ENCODE results near the gene ABCG5. TPM values are rescaled to one million over a fixed set of nuclear protein-coding genes. Genes with fewer than 3 reads are reported as not detected.

The ABCG5 gene
- total RNA-seq, 1 donor from 2014 or later = not detected

DNA sequence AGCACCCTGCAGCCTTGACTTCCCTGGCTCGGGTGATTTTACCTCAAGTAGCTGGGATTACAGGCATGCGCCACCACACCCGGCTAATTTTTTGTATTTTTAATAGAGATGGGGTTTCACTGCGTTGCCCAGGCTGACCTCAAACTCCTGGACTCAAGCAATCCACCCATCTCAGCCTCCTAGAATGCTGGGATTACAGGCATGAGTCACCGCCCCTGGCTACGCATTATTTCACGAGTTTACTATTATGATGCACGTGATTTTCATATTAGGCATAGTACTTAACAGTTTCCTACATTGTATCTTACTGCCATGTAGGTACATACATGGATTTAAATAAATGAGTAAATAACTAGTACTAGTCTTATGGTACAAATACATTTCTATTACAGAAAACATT lies 60.4 kb downstream of the ABCG5 start:
- no peak overlapping the region for H3K4me3 Mint-ChIP-seq
- TF ChIP-seq, protein P1, sequence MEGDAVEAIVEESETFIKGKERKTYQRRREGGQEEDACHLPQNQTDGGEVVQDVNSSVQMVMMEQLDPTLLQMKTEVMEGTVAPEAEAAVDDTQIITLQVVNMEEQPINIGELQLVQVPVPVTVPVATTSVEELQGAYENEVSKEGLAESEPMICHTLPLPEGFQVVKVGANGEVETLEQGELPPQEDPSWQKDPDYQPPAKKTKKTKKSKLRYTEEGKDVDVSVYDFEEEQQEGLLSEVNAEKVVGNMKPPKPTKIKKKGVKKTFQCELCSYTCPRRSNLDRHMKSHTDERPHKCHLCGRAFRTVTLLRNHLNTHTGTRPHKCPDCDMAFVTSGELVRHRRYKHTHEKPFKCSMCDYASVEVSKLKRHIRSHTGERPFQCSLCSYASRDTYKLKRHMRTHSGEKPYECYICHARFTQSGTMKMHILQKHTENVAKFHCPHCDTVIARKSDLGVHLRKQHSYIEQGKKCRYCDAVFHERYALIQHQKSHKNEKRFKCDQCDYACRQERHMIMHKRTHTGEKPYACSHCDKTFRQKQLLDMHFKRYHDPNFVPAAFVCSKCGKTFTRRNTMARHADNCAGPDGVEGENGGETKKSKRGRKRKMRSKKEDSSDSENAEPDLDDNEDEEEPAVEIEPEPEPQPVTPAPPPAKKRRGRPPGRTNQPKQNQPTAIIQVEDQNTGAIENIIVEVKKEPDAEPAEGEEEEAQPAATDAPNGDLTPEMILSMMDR (conservative IDR thresholded peaks at IDR 0.05) = no peak
- no peak overlapping the region for H3K27ac Mint-ChIP-seq (ENCODE audit: unreplicated experiment)
- peaks cover 5% of the 10 kb centered on the region for H3K36me3 Mint-ChIP-seq (ENCODE audit: low read depth)
- peaks cover 12% of the 10 kb centered on the region for H3K4me1 Mint-ChIP-seq
- H3K27me3 Mint-ChIP-seq (ENCODE audit: low read depth) = no peaks in the 10 kb centered on the region
- no peaks in the 10 kb centered on the region for H3K9me3 Mint-ChIP-seq
- no peak for DNase-seq (ENCODE audit: low read depth, low spot score)

DNA sequence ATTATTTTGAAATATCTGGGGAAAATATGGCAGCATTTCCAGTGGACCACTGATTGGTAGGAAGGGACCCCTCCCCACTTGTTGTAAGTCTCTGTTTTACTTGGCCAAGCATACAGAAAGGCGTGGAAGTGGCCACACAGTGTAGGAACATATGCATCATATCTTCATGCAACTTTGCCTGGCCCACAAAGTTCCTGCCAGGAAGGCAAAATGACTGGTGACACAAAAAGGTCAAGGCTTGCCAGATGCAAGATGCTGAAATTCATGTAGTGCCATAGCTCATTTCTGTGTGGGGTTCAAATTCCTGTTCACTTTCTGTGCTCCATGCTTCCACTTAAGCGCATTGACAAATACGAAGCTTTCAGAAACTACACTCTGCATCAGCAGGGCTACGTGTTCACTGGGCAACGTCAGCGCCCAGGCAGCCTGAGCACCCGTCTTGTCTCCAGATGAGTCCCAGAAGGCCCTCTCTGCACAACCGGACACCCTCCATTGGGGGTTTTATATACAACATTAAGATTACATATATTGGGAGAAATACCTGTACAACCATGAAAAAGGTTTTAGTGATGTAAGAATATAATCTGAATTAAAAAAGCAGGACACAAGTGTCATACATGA lies 61.2 kb downstream of the ABCG5 start:
- no peak overlapping the region for H3K27ac Mint-ChIP-seq (ENCODE audit: unreplicated experiment)
- H3K9me3 Mint-ChIP-seq = no peaks in the 10 kb centered on the region
- H3K27me3 Mint-ChIP-seq (ENCODE audit: low read depth) = no peaks in the 10 kb centered on the region
- peaks cover 5% of the 10 kb centered on the region for H3K36me3 Mint-ChIP-seq (ENCODE audit: low read depth)
- TF ChIP-seq, protein P1 (conservative IDR thresholded peaks at IDR 0.05) = no peak
- H3K4me1 Mint-ChIP-seq = peaks cover 12% of the 10 kb centered on the region
- no peak overlapping the region for H3K4me3 Mint-ChIP-seq
- DNase-seq (ENCODE audit: low read depth, low spot score) = no peak

DNA sequence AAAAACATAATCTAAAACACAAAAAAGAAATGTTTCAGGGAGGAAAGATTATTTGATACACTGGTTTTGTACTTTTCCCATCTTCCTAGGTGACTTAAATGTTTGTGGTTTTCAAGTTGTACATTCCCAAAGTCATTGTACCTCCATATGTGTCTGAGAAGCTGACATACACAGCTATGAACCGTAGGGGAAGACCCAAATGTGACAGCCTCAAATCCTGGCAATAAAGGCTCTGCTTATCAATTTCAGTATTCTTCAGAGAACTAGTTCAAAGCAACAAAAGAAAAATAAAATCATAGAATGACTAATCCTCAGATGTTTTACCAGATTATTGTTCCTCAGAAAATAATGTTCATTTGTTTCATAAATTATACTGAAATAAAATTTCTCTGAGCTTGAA lies 62.3 kb downstream of the ABCG5 start:
- TF ChIP-seq, protein P1 (conservative IDR thresholded peaks at IDR 0.05) = no peak
- Mint-ChIP-seq H3K4me3 (peak overlapping the region; percentile 66), H3K27me3 (ENCODE audit: low read depth) (no peaks in the 10 kb centered on the region), H3K36me3 (ENCODE audit: low read depth) (peaks cover 5% of the 10 kb centered on the region), H3K4me1 (peaks cover 12% of the 10 kb centered on the region), H3K9me3 (no peaks in the 10 kb centered on the region), H3K27ac (ENCODE audit: unreplicated experiment) (no peak overlapping the region)
- DNase-seq (ENCODE audit: low read depth, low spot score) = no peak

DNA sequence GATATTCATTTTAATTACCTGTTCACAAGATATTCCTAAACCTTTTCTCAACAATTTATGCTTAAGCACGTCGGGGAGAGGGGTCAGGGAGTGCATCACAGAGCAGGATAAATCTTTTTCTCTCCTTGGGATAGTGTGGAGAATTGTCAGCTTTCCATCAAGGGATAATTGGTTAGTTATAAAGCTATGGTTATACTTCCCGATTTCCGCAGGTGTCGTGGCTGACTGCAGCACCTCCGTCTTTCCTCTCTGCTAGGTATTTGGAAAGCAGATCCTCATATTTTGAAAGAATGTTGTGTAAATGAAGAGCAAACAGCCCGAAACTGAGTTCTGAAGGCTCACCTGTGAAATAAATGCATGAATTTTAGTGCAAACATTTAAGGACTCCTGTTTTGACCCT lies 64.0 kb downstream of the ABCG5 start:
- Mint-ChIP-seq H3K27me3 (ENCODE audit: low read depth) (no peaks in the 10 kb centered on the region), H3K27ac (ENCODE audit: unreplicated experiment) (no peak overlapping the region), H3K36me3 (ENCODE audit: low read depth) (no peaks in the 10 kb centered on the region), H3K4me1 (peaks cover 12% of the 10 kb centered on the region), H3K4me3 (peak overlapping the region; percentile 98), H3K9me3 (no peaks in the 10 kb centered on the region)
- TF ChIP-seq, protein P1 (conservative IDR thresholded peaks at IDR 0.05) = no peak
- no peak for DNase-seq (ENCODE audit: low read depth, low spot score)

DNA sequence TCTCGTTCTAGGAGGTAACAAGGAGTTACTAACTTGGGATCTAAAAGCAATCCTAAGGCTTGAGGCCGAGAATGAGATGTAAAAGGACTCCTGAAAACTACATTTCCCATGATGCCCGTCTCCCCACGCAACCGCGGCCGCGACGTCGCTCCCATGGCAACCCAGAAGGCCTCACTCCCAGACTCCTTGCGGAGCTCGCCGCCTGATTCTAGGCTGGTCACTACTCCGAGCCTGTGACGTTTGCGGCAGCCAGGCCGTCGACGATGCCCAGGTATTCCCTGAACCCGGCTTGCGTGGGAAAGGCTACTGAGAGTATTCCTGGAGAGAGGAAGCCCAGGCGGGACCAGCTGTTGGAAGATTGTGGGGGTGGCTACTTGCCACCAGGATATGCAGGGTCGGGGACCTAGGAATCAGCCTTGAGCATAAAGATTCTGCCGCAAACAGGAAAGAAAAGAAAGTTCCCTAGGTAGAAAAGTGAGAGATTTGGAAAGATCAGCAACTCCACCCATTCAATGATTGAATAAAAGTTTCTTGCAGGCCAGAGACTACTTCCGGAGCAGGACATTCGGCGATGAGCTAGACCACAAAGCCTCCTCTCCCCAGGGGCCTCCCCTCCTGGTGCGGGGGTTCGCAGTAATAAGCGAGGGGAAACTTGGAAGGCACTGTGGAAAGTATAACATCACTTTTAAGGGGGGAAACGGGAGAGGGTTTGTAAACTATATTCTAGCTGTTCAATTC lies 64.6 kb downstream of the ABCG5 start, which contains the start of gene DYNC2LI1:
DYNC2LI1 (plus strand) TSS at position 164 of the 738 bp plus-strand sequence; CDS start at position 264, 100 bp downstream.
- no peaks in the 10 kb centered on the region for H3K9me3 Mint-ChIP-seq
- TF ChIP-seq, protein P1 (conservative IDR thresholded peaks at IDR 0.05) = no peak
- H3K4me1 Mint-ChIP-seq = peaks cover 12% of the 10 kb centered on the region
- peak; percentile 75 for DNase-seq (ENCODE audit: low read depth, low spot score)
- H3K27me3 Mint-ChIP-seq (ENCODE audit: low read depth) = no peaks in the 10 kb centered on the region
- H3K27ac Mint-ChIP-seq (ENCODE audit: unreplicated experiment) = peak within 1 kb of the TSS; percentile 99
- H3K36me3 Mint-ChIP-seq (ENCODE audit: low read depth) = no peaks in the 10 kb centered on the region
- H3K4me3 Mint-ChIP-seq = peak within 1 kb of the TSS; percentile 98

Data from neural crest cell (in vitro differentiated cells).